ENCODE data around the gene PRKAG1.

DNA sequence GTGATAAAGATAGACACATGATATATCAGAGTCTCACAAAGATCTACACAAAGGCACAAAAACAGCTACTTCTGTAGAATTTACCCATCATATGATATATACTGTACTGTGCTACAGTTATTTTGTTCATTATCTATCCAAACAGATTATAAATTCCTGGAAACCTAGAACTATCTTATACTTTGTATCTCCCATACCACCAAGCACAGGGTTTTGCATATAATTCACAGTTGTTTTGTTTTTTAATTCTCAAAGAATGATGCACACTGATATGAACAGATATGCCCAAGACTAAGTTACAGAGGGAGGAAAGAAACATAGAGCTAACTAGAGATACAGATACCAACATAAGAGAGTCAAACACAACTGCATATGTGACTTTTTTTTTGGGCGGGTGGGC, 3.4 kb downstream of the PRKAG1 start:
- no peak for TF ChIP-seq GABPA (IDR thresholded peaks at IDR 0.05 in 1 of 2, conservative IDR thresholded peaks at IDR 0.05 in 1 of 2)
- TF ChIP-seq, protein P1, sequence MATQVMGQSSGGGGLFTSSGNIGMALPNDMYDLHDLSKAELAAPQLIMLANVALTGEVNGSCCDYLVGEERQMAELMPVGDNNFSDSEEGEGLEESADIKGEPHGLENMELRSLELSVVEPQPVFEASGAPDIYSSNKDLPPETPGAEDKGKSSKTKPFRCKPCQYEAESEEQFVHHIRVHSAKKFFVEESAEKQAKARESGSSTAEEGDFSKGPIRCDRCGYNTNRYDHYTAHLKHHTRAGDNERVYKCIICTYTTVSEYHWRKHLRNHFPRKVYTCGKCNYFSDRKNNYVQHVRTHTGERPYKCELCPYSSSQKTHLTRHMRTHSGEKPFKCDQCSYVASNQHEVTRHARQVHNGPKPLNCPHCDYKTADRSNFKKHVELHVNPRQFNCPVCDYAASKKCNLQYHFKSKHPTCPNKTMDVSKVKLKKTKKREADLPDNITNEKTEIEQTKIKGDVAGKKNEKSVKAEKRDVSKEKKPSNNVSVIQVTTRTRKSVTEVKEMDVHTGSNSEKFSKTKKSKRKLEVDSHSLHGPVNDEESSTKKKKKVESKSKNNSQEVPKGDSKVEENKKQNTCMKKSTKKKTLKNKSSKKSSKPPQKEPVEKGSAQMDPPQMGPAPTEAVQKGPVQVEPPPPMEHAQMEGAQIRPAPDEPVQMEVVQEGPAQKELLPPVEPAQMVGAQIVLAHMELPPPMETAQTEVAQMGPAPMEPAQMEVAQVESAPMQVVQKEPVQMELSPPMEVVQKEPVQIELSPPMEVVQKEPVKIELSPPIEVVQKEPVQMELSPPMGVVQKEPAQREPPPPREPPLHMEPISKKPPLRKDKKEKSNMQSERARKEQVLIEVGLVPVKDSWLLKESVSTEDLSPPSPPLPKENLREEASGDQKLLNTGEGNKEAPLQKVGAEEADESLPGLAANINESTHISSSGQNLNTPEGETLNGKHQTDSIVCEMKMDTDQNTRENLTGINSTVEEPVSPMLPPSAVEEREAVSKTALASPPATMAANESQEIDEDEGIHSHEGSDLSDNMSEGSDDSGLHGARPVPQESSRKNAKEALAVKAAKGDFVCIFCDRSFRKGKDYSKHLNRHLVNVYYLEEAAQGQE (IDR thresholded peaks at IDR 0.05), result no peak
- TF ChIP-seq YY1 (IDR thresholded peaks at IDR 0.05), result no peak
- no peak for TF ChIP-seq ATF3 (IDR thresholded peaks at IDR 0.05)
- TF ChIP-seq CTCF (IDR thresholded peaks at IDR 0.05; ENCODE audit: low read depth, low read length, missing input control), result no peak
- TF ChIP-seq, protein P2, sequence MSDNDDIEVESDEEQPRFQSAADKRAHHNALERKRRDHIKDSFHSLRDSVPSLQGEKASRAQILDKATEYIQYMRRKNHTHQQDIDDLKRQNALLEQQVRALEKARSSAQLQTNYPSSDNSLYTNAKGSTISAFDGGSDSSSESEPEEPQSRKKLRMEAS (IDR thresholded peaks at IDR 0.05), result no peak
- TF ChIP-seq NR2F2 (IDR thresholded peaks at IDR 0.05), result no peak
- no peak for TF ChIP-seq FOXA1 (IDR thresholded peaks at IDR 0.05)
- TF ChIP-seq RAD21 (IDR thresholded peaks at IDR 0.05), result no peak
- TF ChIP-seq JUND (IDR thresholded peaks at IDR 0.05), result no peak
- TF ChIP-seq SP1 (IDR thresholded peaks at IDR 0.05), result no peak

Measured in liver (tissue), 3 donors.